HCT116 (cell line): Measurements from ENCODE around the gene CNTN4. TPM values are rescaled to one million over a fixed set of nuclear protein-coding genes. Genes with fewer than 3 reads are reported as not detected.

Source experiments
- ATAC-seq: fragments of 200-7000 bp; cut with Tn5 transposase; 2 replicates; pipeline ENCODE4 v1.9.1; 2020; ENCODE audit warnings: mild to moderate bottlenecking, moderate library complexity
- BruUV-seq: library from RNA; stranded (reverse); fragments of 400-500 nt; replicated peaks from 2 replicates; lab custom pipeline; 2021; lab: Mats Ljungman, UMichigan
- CTCF ChIA-PET: fragments of 300-600 bp; sonication (Branson Sonifier 250); formaldehyde crosslinking; loops from one replicate; lab custom pipeline; 2021; ENCODE audit warnings: antibody characterized with exemption; lab: Charles Lee
- POLR2A ChIA-PET: fragments of 300-600, 350-600 bp; sonication (Branson Sonifier 250); formaldehyde crosslinking; loops from one replicate; lab custom pipeline; 2021; ENCODE audit warnings: antibody characterized with exemption; lab: Charles Lee
- RAD21 ChIA-PET, 2 experiments: fragments of 300-600 bp; sonication (Branson Sonifier 250); formaldehyde crosslinking; loops; one replicate each; lab custom pipeline; 2023; ENCODE audit warnings: low total read pairs in 2 of 2; ENCODE audit not compliant: uncharacterized antibody in 2 of 2, unreplicated experiment in 2 of 2, low non-redundant PET in 1 of 2; lab: Charles Lee
- DNase-seq: peaks from one replicate; pipeline ENCODE4 v3.0.0-alpha.2; 2010; ENCODE audit warnings: low read depth, low spot score
- H2AFZ ChIP-seq: fragments of 200-600 bp; shearing (Covaris generic), sonication (generic); 2 replicates; pipeline ENCODE4 v1.6.1; 2017; ENCODE audit warnings: low read depth, mixed run types, mixed read lengths, antibody characterized with exemption, low read length; ENCODE audit not compliant: poor library complexity, severe bottlenecking
- H3K27ac ChIP-seq: 2 replicates; pipeline ENCODE4 v1.5.1; 2012; ENCODE audit warnings: low read depth, low read length
- H3K27me3 ChIP-seq: fragments of 200-600 bp; sonication (generic); 2 replicates; pipeline ENCODE4 v1.6.1; 2016; ENCODE audit warnings: mixed run types, low read length, mixed read lengths; ENCODE audit not compliant: insufficient read depth
- H3K36me3 ChIP-seq, 2 experiments: fragments of 200-500 bp in 1 of 2; fragments of 200-600 bp in 1 of 2; sonication (Bioruptor generic) in 1 of 2; sonication (generic) in 1 of 2; 2 replicates each; pipeline versions ENCODE4 v1.5.1 to v1.6.1; 2014 to 2016; ENCODE audit warnings: low read length in 2 of 2, inconsistent platforms in 1 of 2, mixed read lengths in 1 of 2, mixed run types in 1 of 2; ENCODE audit not compliant: insufficient read depth in 2 of 2, control insufficient read depth in 1 of 2
- H3K4me1 ChIP-seq, 2 experiments: fragments of 200-600 bp in 1 of 2; sonication (generic) in 1 of 2; 2 replicates each; pipeline versions ENCODE4 v1.5.1 to v1.6.1; 2012 to 2017; ENCODE audit warnings: low read length in 2 of 2, inconsistent platforms in 1 of 2, mild to moderate bottlenecking in 1 of 2, mixed read lengths in 1 of 2, mixed run types in 1 of 2, moderate library complexity in 1 of 2; ENCODE audit not compliant: insufficient read depth in 2 of 2, control insufficient read depth in 1 of 2
- H3K4me2 ChIP-seq: fragments of 200-600 bp; sonication (generic); 2 replicates; pipeline ENCODE4 v1.6.1; 2017; ENCODE audit warnings: mixed run types, low read length, mixed read lengths
- H3K4me3 ChIP-seq, 2 experiments: fragments of 200-600 bp in 1 of 2; sonication (generic) in 1 of 2; replicated peaks in 1 of 2; 2 replicates each; pipeline ENCODE4 v1.5.1; 2011 to 2016; ENCODE audit warnings: low read length in 2 of 2, control low read depth in 1 of 2, low read depth in 1 of 2, mild to moderate bottlenecking in 1 of 2, mixed read lengths in 1 of 2, mixed run types in 1 of 2
- H3K79me2 ChIP-seq: fragments of 200-600 bp; sonication (generic); 2 replicates; pipeline ENCODE4 v1.6.1; 2017; ENCODE audit warnings: mild to moderate bottlenecking, mixed run types, low read length, moderate library complexity, mixed read lengths; ENCODE audit not compliant: insufficient read depth
- H3K9ac ChIP-seq: fragments of 200-600 bp; sonication (generic); 2 replicates; pipeline ENCODE4 v1.6.1; 2016; ENCODE audit warnings: low read length, mixed read lengths
- H3K9me2 ChIP-seq: fragments of 200-600 bp; sonication (generic), shearing (Covaris generic); 2 replicates; pipeline ENCODE4 v1.6.1; 2017; ENCODE audit warnings: mixed run types, mild to moderate bottlenecking, moderate library complexity; ENCODE audit not compliant: insufficient read depth
- H3K9me3 ChIP-seq, 2 experiments: fragments of 200-500 bp in 1 of 2; fragments of 200-600 bp in 1 of 2; sonication (Bioruptor generic) in 1 of 2; sonication (generic) in 1 of 2; 2 replicates each; pipeline ENCODE4 v1.6.1; 2014 to 2017; ENCODE audit warnings: low read length in 2 of 2, mixed read lengths in 2 of 2, inconsistent platforms in 1 of 2, low read depth in 1 of 2, mild to moderate bottlenecking in 1 of 2, mixed run types in 1 of 2, moderate library complexity in 1 of 2; ENCODE audit not compliant: control insufficient read depth in 1 of 2, insufficient read depth in 1 of 2
- H4K20me1 ChIP-seq: fragments of 200-600 bp; sonication (generic), shearing (Covaris generic); 2 replicates; pipeline ENCODE4 v1.6.1; 2017; ENCODE audit warnings: mixed run types, mild to moderate bottlenecking, moderate library complexity; ENCODE audit not compliant: insufficient read depth
- CTCF ChIP-seq, 3 experiments: fragments of 200-600 bp in 1 of 3; sonication (generic) in 1 of 3; IDR thresholded peaks in 2 of 3; conservative IDR thresholded peaks in 1 of 3; 2 replicates each; pipeline ENCODE4 v1.5.1; 2012 to 2017; ENCODE audit warnings: low read depth in 2 of 3, low read length in 2 of 3, antibody characterized with exemption in 1 of 3, borderline replicate concordance in 1 of 3, control low read depth in 1 of 3, mild to moderate bottlenecking in 1 of 3, mixed read lengths in 1 of 3, mixed run types in 1 of 3, moderate library complexity in 1 of 3; ENCODE audit not compliant: insufficient read depth in 1 of 3
- EZH2 ChIP-seq: fragments of 200-600 bp; sonication (generic); IDR thresholded peaks from 2 replicates; pipeline ENCODE4 v1.6.1; 2017; ENCODE audit warnings: antibody characterized with exemption, mixed run types
- EZH2phosphoT487 ChIP-seq: fragments of 200-600 bp; IDR thresholded peaks from 2 replicates; pipeline ENCODE4 v1.6.1; 2018; ENCODE audit warnings: antibody characterized with exemption, borderline replicate concordance
- FOSL1 ChIP-seq: IDR thresholded peaks from 2 replicates; pipeline ENCODE4 v1.6.1; 2012; ENCODE audit warnings: low read depth
- JUND ChIP-seq: IDR thresholded peaks from 2 replicates; pipeline ENCODE4 v1.6.1; 2012
- REST ChIP-seq: IDR thresholded peaks from 2 replicates; pipeline ENCODE4 v1.6.1; 2012; ENCODE audit warnings: low read depth
- TCF7L2 ChIP-seq: IDR thresholded peaks from 2 replicates; pipeline ENCODE4 v1.7.0; 2011; ENCODE audit warnings: borderline replicate concordance, inconsistent platforms; ENCODE audit not compliant: insufficient read depth, insufficient read length; ENCODE audit errors: extremely low read depth
- ZBTB33 ChIP-seq: IDR thresholded peaks from 2 replicates; pipeline ENCODE4 v1.6.1; 2011; ENCODE audit warnings: mild to moderate bottlenecking, low read length, moderate library complexity; ENCODE audit not compliant: insufficient replicate concordance; ENCODE audit errors: extremely low read depth
- ZNF274 ChIP-seq: fragments of 200-500 bp; sonication (Bioruptor generic); IDR thresholded peaks from 2 replicates; pipeline ENCODE4 v1.6.1; 2014; ENCODE audit warnings: mild to moderate bottlenecking, low read depth, low read length, inconsistent platforms
- intact Hi-C: fragments of 100-400 bp; cut with micrococcal nuclease; formaldehyde crosslinking; loops from 2 replicates; pipeline ENCODE4 v1.10.0; 2022
- total RNA-seq: library from RNA; stranded (reverse); gene quantifications from one replicate; pipeline ENCODE4 v1.2.1, GENCODE V29; 2021; ENCODE audit not compliant: unreplicated experiment
- TF ChIP-seq, protein P1 (sequence below): IDR thresholded peaks from 2 replicates; pipeline ENCODE4 v1.6.1; 2012
- TF ChIP-seq, protein P2 (sequence below): IDR thresholded peaks from 2 replicates; pipeline ENCODE4 v1.6.1; 2012

The CNTN4 gene
- total RNA-seq, 1 experiment from 2014 or later: not detected

DNA sequence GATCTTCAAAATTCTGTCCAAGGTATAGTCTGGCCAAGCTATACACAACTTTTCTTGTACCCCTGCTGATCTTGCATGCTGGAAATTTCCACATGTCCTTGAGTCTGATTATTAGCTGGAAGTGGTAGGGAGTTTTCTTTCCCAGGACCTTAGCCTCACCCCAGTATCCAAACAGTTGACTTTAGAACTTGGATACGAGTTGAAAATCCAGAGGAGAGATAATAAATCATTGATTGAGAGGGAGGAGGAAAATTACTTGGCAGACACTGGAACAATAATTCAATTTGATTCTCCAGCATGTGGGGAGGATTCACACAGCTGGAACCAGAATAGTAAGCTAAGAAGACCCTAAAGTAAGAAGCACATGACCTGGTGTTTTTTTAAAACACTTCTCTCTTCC lies 895.1 kb downstream of the CNTN4 start:
- DNase-seq: no peak
- Histone ChIP-seq H4K20me1 (no peaks in the 10 kb centered on the region), H3K4me3 (no peak overlapping the region), H3K9me3 (no peaks in the 10 kb centered on the region), H3K4me1 (no peaks in the 10 kb centered on the region), H3K4me2 (no peak overlapping the region), H2AFZ (no peak overlapping the region), H3K9me2 (no peaks in the 10 kb centered on the region), H3K27me3 (no peaks in the 10 kb centered on the region; the same call in 1 of the 2 replicates), H3K9ac (no peak overlapping the region), H3K79me2 (no peaks in the 10 kb centered on the region), H3K36me3 (no peaks in the 10 kb centered on the region), H3K27ac (no peak overlapping the region)
- POLR2A ChIA-PET: no interaction called here
- intact Hi-C loops: no loop called here
- RAD21 ChIA-PET: no interaction called here
- BruUV-seq: no TSS peak
- TF ChIP-seq EZH2phosphoT487 (no peak), JUND (no peak), FOSL1 (no peak), ZNF274 (no peak), EZH2 (no peak)
- CTCF ChIA-PET: no interaction called here
- ATAC-seq: no peak

DNA sequence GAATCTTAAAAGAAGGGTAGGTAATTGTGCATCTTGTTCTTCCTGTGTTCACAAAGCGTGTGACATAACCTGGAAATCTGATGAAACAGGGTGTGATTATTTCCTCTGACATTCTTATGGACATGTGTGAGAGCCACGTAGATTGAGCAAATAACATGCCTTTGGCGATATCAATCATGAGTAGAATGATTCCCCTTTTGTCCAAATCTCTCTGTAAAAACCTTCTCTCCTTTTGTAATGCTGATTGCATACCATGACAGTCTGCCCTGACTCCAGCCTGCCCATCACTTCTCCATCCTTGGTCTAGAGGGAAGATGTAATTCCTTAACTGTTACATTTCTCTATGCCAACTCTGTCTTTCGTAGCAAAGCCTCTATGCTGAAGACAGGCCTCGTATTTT lies 896.5 kb downstream of the CNTN4 start:
- ChIA-PET RAD21 (no interaction called here), CTCF (no interaction called here), POLR2A (no interaction called here)
- Histone ChIP-seq H3K9ac (no peak overlapping the region), H3K36me3 (no peaks in the 10 kb centered on the region), H3K27ac (no peak overlapping the region), H3K9me3 (no peaks in the 10 kb centered on the region), H3K4me1 (no peaks in the 10 kb centered on the region), H2AFZ (no peak overlapping the region), H3K27me3 (no peaks in the 10 kb centered on the region; the same call in 1 of the 2 replicates), H4K20me1 (no peaks in the 10 kb centered on the region), H3K79me2 (no peaks in the 10 kb centered on the region), H3K9me2 (no peaks in the 10 kb centered on the region), H3K4me2 (no peak overlapping the region), H3K4me3 (no peak overlapping the region)
- intact Hi-C loops: no loop called here
- no TSS peak for BruUV-seq
- DNase-seq (no peak), ATAC-seq (no peak)
- TF ChIP-seq FOSL1: no peak
- no peak for TF ChIP-seq ZBTB33
- TF ChIP-seq CTCF (IDR thresholded peaks at IDR 0.05 in 2 of 3, conservative IDR thresholded peaks at IDR 0.05 in 1 of 3; ENCODE audit: borderline replicate concordance in 1 of 3, insufficient read depth in 1 of 3, low read depth in 2 of 3, low read length in 2 of 3): no peak
- TF ChIP-seq ZNF274: no peak
- no peak for TF ChIP-seq JUND
- no peak for TF ChIP-seq REST
- TF ChIP-seq, protein P1, sequence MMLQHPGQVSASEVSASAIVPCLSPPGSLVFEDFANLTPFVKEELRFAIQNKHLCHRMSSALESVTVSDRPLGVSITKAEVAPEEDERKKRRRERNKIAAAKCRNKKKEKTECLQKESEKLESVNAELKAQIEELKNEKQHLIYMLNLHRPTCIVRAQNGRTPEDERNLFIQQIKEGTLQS: no peak
- TF ChIP-seq, protein P2, sequence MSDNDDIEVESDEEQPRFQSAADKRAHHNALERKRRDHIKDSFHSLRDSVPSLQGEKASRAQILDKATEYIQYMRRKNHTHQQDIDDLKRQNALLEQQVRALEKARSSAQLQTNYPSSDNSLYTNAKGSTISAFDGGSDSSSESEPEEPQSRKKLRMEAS: no peak
- TF ChIP-seq TCF7L2: no peak
